GM13976 (cell line): ENCODE data around the gene CMIP.

ENCODE experiments used
- DNase-seq: peaks from one replicate; pipeline ENCODE4 v3.0.0; 2012; ENCODE audit warnings: low spot score
- CTCF ChIP-seq: IDR thresholded peaks from 2 replicates; pipeline ENCODE4 v1.5.1; 2012; ENCODE audit warnings: borderline replicate concordance, mild to moderate bottlenecking; ENCODE audit not compliant: insufficient read depth; ENCODE audit errors: extremely low read depth, missing control alignments, control extremely low read depth
- in situ Hi-C: fragments of 300-500 bp; cut with MboI; formaldehyde crosslinking; loops from one replicate; pipeline ENCODE4 v1.12.0; 2022; ENCODE audit warnings: low sequenced_read_pairs, mixed read lengths, inconsistent platforms; ENCODE audit not compliant: unreplicated experiment

The CMIP gene

GRCh38 chr16:81589975-81590650 is 145.5 kb downstream of the CMIP start:
- DNase-seq = no peak
- no peak for TF ChIP-seq CTCF
- in situ Hi-C loops = no loop called here

DNA sequence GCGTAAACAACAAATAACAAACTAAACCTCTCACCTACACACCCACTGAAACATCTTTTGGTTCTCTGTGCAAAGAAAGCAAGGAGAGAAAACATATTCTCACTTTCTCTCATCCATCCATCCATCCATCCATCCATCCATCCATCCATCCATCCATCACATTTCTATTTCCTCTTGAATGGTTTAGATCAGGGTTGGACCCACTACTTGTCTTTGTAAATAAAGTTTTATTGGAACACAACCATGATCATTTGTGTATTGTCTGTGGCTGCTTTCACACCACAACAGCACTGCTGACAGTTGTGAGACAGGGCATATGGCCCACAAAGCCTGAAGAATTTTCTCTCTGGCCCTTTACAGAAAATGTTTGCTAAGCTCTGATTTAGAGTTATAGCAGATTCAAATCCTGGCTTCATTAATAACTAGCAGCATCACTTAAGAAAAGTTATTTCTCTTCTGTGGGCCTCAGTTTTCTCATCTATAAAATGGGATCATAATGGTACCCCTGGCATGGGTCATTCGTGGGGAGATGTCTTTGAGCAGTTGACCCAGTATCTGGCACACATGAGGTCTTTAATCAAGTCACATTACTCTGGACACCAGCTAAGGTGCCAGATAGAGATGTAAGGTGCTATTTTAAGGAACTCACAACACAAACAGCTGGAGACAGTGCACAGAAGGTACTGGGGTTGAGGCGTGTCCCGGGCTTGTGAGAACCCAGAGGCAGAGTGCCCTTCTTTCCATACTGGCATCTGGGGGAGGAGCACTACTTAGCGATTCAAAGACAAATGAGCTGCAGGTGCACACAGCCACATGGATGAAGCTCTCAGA is 146.3 kb downstream of the CMIP start:
- no peak for TF ChIP-seq CTCF
- DNase-seq = no peak
- in situ Hi-C loops = no loop called here

DNA sequence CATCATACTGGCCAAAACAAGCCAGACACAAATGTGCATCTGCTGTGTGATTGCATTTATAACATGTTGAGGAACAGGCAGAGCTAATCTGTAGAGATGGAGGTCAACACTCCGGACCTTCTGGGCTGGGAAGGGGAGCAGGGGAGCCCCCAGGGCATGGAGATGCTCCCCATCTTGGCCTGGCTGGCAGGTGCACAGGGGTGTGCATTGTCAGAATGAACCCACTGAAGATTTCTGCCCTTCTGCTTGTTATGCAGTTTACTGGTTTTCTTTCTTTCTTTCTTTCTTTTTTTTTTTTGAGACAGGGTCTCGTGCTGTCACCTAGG is 146.9 kb downstream of the CMIP start:
- no peak for TF ChIP-seq CTCF
- in situ Hi-C loops = no loop called here
- DNase-seq = no peak

- in situ Hi-C loops = no loop called here
- no peak for TF ChIP-seq CTCF
- no peak for DNase-seq
Measured at GRCh38 chr16:81592353-81592866, 147.8 kb downstream of the CMIP start.

GRCh38 chr16:81593481-81593880 is 148.9 kb downstream of the CMIP start:
- in situ Hi-C loops = no loop called here
- TF ChIP-seq CTCF = no peak
- DNase-seq = no peak

DNA sequence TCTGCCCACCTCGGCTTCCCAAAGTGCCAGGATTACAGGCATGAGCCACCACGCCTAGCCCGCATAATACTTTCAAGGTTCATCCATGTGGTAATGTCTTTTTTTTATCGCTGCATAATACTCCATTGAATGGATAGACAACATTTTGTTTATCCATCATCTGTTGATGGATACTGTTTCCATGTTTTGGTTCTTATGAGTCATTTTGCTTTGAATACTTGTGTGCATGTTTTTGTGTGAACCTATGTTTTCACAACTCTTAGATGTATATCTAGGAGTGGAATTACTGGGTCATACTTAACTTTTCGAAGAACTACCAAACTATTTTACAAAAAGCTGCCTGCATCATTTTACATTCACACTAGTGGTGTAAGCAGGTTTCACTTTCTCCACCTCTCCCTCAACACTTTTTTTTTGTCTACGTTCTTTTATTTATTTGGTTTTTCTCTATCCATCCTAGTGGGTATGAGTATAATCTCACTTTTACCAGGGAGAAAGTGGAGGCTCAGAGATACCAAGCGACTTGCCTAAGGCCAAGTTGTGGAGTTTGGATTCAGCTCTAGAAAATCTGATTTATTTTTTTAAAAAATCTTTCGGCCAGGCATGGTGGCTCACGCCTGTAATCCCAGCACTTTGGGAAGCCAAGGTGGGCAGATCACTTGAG is 151.2 kb downstream of the CMIP start:
- TF ChIP-seq CTCF = no peak
- in situ Hi-C loops = no loop called here
- no peak for DNase-seq
